OCI-LY3 (cell line): ENCODE results near the gene C16orf78.

Experiments
- H2AFZ ChIP-seq: fragments of 200-600, 300-600 bp; shearing (Covaris generic); 2 replicates; pipeline ENCODE4 v1.6.0; 2014; ENCODE audit warnings: antibody characterized with exemption, low read depth, low read length
- H3K27ac ChIP-seq: fragments of 200-600, 300-600 bp; sonication (generic); 2 replicates; pipeline ENCODE4 v1.5.1; 2014; ENCODE audit warnings: mild to moderate bottlenecking, low read length, moderate library complexity, mixed read lengths
- H3K27me3 ChIP-seq: fragments of 200-600, 300-600 bp; sonication (generic); 2 replicates; pipeline ENCODE4 v1.6.1; 2014; ENCODE audit warnings: low read depth, low read length, mixed read lengths
- H3K36me3 ChIP-seq: fragments of 200-600, 300-600 bp; sonication (generic); replicated peaks from 2 replicates; pipeline ENCODE3; 2014; ENCODE audit warnings: low read depth, low read length, mixed read lengths
- H3K4me1 ChIP-seq: fragments of 300-600, 200-600 bp; sonication (generic); 2 replicates; pipeline ENCODE4 v1.6.1; 2014; ENCODE audit warnings: low read length, mixed read lengths
- H3K4me2 ChIP-seq: fragments of 200-600, 300-600 bp; sonication (generic); 2 replicates; pipeline ENCODE4 v1.6.1; 2014; ENCODE audit warnings: low read length, mixed read lengths
- H3K4me3 ChIP-seq: fragments of 300-600, 200-600 bp; sonication (generic); 2 replicates; pipeline ENCODE4 v1.5.1; 2014; ENCODE audit warnings: antibody characterized with exemption, mild to moderate bottlenecking, low read length, moderate library complexity
- H3K79me2 ChIP-seq: fragments of 300-600, 200-600 bp; shearing (Covaris generic); 2 replicates; pipeline ENCODE4 v1.6.1; 2014; ENCODE audit warnings: mild to moderate bottlenecking, low read length, mixed read lengths
- H3K9ac ChIP-seq: fragments of 300-600, 200-600 bp; shearing (Covaris generic); 2 replicates; pipeline ENCODE4 v1.6.0; 2014; ENCODE audit warnings: mild to moderate bottlenecking, low read length, moderate library complexity
- H3K9me3 ChIP-seq: fragments of 200-600, 300-600 bp; shearing (Covaris generic); 2 replicates; pipeline ENCODE4 v1.6.1; 2014; ENCODE audit warnings: low read length, mixed read lengths; ENCODE audit not compliant: insufficient read depth
- H4K20me1 ChIP-seq: fragments of 200-600, 300-600 bp; sonication (generic); 2 replicates; pipeline ENCODE4 v1.6.1; 2016; ENCODE audit warnings: low read length, mixed read lengths; ENCODE audit not compliant: insufficient read depth
- EZH2phosphoT487 ChIP-seq: fragments of 200-600 bp; shearing (Covaris generic); IDR thresholded peaks from 2 replicates; pipeline ENCODE4 v1.6.1; 2018; ENCODE audit warnings: antibody characterized with exemption, mixed run types, low read depth
- TF ChIP-seq, protein P1 (sequence below): fragments of 200-600, 300-600 bp; sonication (generic); IDR thresholded peaks from 2 replicates; pipeline ENCODE4 v1.5.1; 2014; ENCODE audit warnings: antibody characterized with exemption, low read length, low read depth

The C16orf78 gene

DNA sequence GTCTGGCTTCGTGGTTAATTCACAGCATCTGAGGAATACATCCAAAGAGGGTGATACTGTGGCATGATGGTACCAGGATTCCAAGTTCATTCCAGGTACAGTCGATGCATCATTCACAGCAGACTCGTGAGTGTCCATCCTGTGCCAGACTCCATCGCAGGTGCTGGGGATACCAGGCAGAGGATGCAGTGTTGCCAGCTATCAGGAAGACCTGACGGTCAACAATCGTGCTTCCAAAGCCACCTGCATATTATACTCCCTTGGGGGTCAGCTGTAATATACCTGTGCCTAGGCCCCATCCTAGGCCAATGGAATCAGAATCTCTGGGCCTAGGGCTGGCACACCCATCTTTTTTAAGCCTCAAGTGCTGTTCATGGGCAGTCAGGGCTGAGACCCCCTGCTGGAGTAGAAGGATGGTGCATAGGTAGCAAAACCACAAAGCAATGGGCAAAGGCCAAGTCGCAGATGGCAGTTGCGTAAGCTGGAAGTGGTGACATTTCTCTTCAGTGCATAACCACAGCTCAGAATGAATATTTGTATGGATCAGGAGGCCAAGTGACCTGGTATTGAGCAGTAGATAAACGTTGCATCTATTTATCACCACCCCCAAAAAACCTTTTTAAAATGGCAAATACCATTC is 42.9 kb upstream of the C16orf78 start:
- no peaks in the 10 kb centered on the region for H3K79me2 ChIP-seq
- no peak overlapping the region for H3K4me2 ChIP-seq

DNA sequence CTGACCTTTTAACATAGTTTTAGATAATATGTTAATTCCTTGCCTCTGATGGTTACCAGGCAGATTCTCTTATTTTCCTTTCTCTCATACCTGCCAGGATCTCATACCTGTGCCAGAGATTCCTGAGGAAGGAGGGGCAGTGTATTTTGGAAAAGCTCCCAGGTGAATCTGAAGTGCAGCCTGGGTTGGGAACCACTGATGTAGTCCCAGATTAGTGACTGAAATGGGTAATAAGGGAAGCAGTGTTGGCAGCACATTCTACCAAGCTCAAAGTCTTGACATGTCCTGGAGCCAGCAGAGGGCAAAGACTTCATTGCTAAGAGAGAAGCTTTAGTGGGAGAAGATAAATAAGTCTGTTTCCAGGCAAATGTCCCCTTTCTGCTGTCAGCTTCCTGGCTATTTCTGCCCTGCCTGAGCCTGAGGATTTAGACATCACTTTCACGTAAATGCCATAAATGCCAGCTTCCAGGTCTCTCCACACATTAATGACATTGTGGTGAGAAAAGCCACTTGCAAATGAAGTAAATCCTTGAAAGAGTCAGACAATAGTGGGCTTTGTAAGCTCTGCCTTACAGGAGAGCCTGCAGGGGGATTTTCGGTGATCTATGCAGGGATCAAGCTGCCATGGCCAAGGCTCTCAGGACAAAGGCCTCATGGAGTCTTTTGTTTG is 40.9 kb upstream of the C16orf78 start:
- Histone ChIP-seq H3K27me3 (no peaks in the 10 kb centered on the region), H3K4me2 (no peak overlapping the region), H4K20me1 (no peaks in the 10 kb centered on the region), H2AFZ (no peak overlapping the region), H3K79me2 (no peaks in the 10 kb centered on the region), H3K9me3 (no peaks in the 10 kb centered on the region), H3K9ac (no peak overlapping the region), H3K4me1 (no peaks in the 10 kb centered on the region), H3K4me3 (no peak overlapping the region), H3K36me3 (no peaks in the 10 kb centered on the region), H3K27ac (no peak overlapping the region)
- no peak for TF ChIP-seq EZH2phosphoT487
- TF ChIP-seq, protein P1, sequence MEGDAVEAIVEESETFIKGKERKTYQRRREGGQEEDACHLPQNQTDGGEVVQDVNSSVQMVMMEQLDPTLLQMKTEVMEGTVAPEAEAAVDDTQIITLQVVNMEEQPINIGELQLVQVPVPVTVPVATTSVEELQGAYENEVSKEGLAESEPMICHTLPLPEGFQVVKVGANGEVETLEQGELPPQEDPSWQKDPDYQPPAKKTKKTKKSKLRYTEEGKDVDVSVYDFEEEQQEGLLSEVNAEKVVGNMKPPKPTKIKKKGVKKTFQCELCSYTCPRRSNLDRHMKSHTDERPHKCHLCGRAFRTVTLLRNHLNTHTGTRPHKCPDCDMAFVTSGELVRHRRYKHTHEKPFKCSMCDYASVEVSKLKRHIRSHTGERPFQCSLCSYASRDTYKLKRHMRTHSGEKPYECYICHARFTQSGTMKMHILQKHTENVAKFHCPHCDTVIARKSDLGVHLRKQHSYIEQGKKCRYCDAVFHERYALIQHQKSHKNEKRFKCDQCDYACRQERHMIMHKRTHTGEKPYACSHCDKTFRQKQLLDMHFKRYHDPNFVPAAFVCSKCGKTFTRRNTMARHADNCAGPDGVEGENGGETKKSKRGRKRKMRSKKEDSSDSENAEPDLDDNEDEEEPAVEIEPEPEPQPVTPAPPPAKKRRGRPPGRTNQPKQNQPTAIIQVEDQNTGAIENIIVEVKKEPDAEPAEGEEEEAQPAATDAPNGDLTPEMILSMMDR: no peak

More for the DNA sequence above, 42.9 kb upstream of the C16orf78 start:
- H3K36me3 ChIP-seq: no peaks in the 10 kb centered on the region
- no peaks in the 10 kb centered on the region for H4K20me1 ChIP-seq
- TF ChIP-seq, protein P1: no peak
- TF ChIP-seq EZH2phosphoT487: no peak
- no peak overlapping the region for H3K9ac ChIP-seq
- no peaks in the 10 kb centered on the region for H3K4me1 ChIP-seq
- H2AFZ ChIP-seq: no peak overlapping the region
- H3K4me3 ChIP-seq: no peak overlapping the region
- no peaks in the 10 kb centered on the region for H3K27me3 ChIP-seq
- H3K9me3 ChIP-seq: no peaks in the 10 kb centered on the region
- no peak overlapping the region for H3K27ac ChIP-seq

DNA sequence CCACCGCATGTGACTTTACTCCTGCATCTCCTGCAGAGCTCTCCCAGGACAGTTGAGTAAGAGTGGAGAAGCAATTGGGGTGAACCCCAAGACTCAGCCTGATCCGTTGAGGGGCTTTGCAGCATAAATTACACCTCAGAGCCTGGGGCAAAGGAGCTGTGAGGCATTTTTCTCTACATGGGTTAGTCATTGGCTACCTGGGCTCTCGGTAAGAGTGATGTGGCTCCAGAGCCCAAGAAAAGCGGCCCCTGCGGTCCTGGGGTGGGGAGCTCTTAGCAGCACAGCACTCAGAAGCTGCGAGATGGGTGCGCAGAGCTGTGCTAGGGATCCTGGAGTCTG is 40.4 kb upstream of the C16orf78 start:
- H3K79me2 ChIP-seq: no peaks in the 10 kb centered on the region
- no peaks in the 10 kb centered on the region for H3K36me3 ChIP-seq
- H3K4me3 ChIP-seq: no peak overlapping the region
- no peaks in the 10 kb centered on the region for H3K9me3 ChIP-seq
- no peaks in the 10 kb centered on the region for H3K4me1 ChIP-seq
- H2AFZ ChIP-seq: no peak overlapping the region
- no peaks in the 10 kb centered on the region for H3K27me3 ChIP-seq
- H3K27ac ChIP-seq: no peak overlapping the region
- no peaks in the 10 kb centered on the region for H4K20me1 ChIP-seq
- no peak overlapping the region for H3K9ac ChIP-seq
- TF ChIP-seq, protein P1: no peak
- TF ChIP-seq EZH2phosphoT487: no peak
- H3K4me2 ChIP-seq: no peak overlapping the region

DNA sequence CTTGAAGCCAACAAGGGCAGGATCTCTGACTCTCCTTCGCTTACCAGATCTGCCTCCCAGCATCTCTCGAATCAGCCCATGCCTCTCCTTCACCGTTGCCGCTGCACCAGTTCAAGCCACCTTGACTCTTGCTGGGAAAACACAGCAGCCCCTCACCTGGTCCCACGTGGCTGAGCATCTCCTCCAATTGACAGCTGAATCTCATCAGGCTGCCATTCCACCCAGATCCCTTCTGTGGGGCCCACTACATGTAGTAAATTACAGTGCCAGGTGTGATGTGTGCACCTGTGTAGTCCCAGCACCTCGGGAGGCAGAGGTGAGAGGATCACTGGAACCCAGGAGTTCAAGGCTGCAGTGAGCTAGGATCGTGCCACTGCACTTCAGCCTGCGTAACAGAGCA is 37.8 kb upstream of the C16orf78 start:
- Histone ChIP-seq H3K36me3 (no peaks in the 10 kb centered on the region), H3K9me3 (no peaks in the 10 kb centered on the region), H3K9ac (no peak overlapping the region), H3K4me3 (no peak overlapping the region), H3K4me1 (no peaks in the 10 kb centered on the region), H3K27ac (no peak overlapping the region), H3K27me3 (no peaks in the 10 kb centered on the region), H2AFZ (no peak overlapping the region), H3K4me2 (no peak overlapping the region), H4K20me1 (no peaks in the 10 kb centered on the region), H3K79me2 (no peaks in the 10 kb centered on the region)
- no peak for TF ChIP-seq EZH2phosphoT487
- TF ChIP-seq, protein P1: no peak
